Uterus (tissue), 4 donors: Measurements from ENCODE around the gene MOGAT1. TPM values are rescaled to one million over a fixed set of nuclear protein-coding genes. Genes with fewer than 3 reads are reported as not detected.
"Not testable (repeated sequence)": the region's sequence is repeated elsewhere in the genome, so short reads cannot be mapped to it uniquely, and the experiment has no call there.

ENCODE experiments used
- DNase-seq, 2 donors: peaks; one replicate each; pipeline ENCODE4 v3.0.0-alpha.2; 2019 to 2020
- H3K27ac ChIP-seq, 2 donors: fragments of 200-600 bp; sonication (generic); 1 replicate in 1 of 2; 2 replicates in 1 of 2; pipeline ENCODE4 v1.5.1; 2016 to 2018
- H3K27me3 ChIP-seq, 2 donors: fragments of 200-600 bp; sonication (generic); one replicate each; pipeline ENCODE4 v1.5.1; 2018 to 2019; ENCODE audit warnings: control low read depth in 1 of 2
- H3K36me3 ChIP-seq, 2 donors: fragments of 200-600 bp; sonication (generic); one replicate each; pipeline ENCODE4 v1.5.1; 2019; ENCODE audit warnings: control low read depth in 1 of 2
- H3K4me1 ChIP-seq, 2 donors: fragments of 200-600 bp; sonication (generic); one replicate each; pipeline ENCODE4 v1.5.1; 2018 to 2019; ENCODE audit warnings: control low read depth in 1 of 2
- H3K4me3 ChIP-seq, 2 donors: fragments of 200-600 bp; sonication (generic); 1 replicate in 1 of 2; 2 replicates in 1 of 2; pipeline ENCODE4 v1.5.1; 2018 to 2019; ENCODE audit warnings: mild to moderate bottlenecking in 1 of 2
- H3K9me3 ChIP-seq, 2 donors: fragments of 200-600 bp; sonication (generic); one replicate each; pipeline ENCODE4 v1.5.1; 2019; ENCODE audit warnings: control low read depth in 1 of 2
- CTCF ChIP-seq, 4 experiments: fragments of 200-600 bp in 2 of 4; fragments of 450-650 bp in 2 of 4; sonication (generic) in 2 of 4; IDR thresholded peaks; one replicate each; pipeline ENCODE4 v1.5.1; 2016 to 2019; ENCODE audit warnings: antibody characterized with exemption in 4 of 4, mild to moderate bottlenecking in 2 of 4, moderate library complexity in 1 of 4
- POLR2A ChIP-seq, 2 donors: fragments of 450-650 bp; IDR thresholded peaks; one replicate each; pipeline ENCODE4 v1.6.1; 2016; ENCODE audit warnings: antibody characterized with exemption in 2 of 2, mild to moderate bottlenecking in 1 of 2, moderate library complexity in 1 of 2
- intact Hi-C: fragments of 100-400 bp; cut with DNase I; formaldehyde crosslinking; loops from one replicate; pipeline ENCODE4 v1.15.1; 2023; ENCODE audit warnings: low total_unique reads
- total RNA-seq, 4 donors: library from RNA; depleted of rRNA in 3 of 4; stranded (reverse); fragments of >200 nt in 3 of 4; gene quantifications; one replicate each; pipeline versions ENCODE4 v1.1.0 to v1.2.4, GENCODE V29; 2014 to 2023
- donor health status: DM: yes; HTN: yes; CAD: no.

MOGAT1 gene
- total RNA-seq, 4 donors from 2014 or later = not detected

- Histone ChIP-seq H3K27me3 (no peaks in the 10 kb centered on the region), H3K4me3 (no peak overlapping the region), H3K4me1 (no peaks in the 10 kb centered on the region), H3K36me3 (no peaks in the 10 kb centered on the region), H3K9me3 (no peaks in the 10 kb centered on the region), H3K27ac (no peak overlapping the region)
- intact Hi-C loops = no loop called here
- DNase-seq = peak; percentile 25 to 48
- TF ChIP-seq POLR2A (IDR thresholded peaks at IDR 0.05) (no peak), CTCF (IDR thresholded peaks at IDR 0.05) (peak; percentile 55 to 70 (median 62))
These were observed 19.2 kb downstream of the MOGAT1 start for GRCh38 chr2:222690564-222691200.

GRCh38 chr2:222693413-222693812 lies 22.0 kb downstream of the MOGAT1 start:
- DNase-seq, H3K4me3 ChIP-seq, H3K36me3 ChIP-seq, H3K9me3 ChIP-seq, H3K4me1 ChIP-seq, H3K27me3 ChIP-seq, H3K27ac ChIP-seq, intact Hi-C loops: not testable (repeated sequence)

- intact Hi-C loops = no loop called here
- no peak for DNase-seq
These were observed 22.4 kb downstream of the MOGAT1 start for GRCh38 chr2:222693837-222694236.

GRCh38 chr2:222698276-222698675 lies 26.8 kb downstream of the MOGAT1 start:
- DNase-seq = no peak
- Histone ChIP-seq H3K4me1 (no peaks in the 10 kb centered on the region), H3K9me3 (no peaks in the 10 kb centered on the region), H3K27me3 (no peaks in the 10 kb centered on the region), H3K4me3 (no peak overlapping the region), H3K36me3 (no peaks in the 10 kb centered on the region), H3K27ac (no peak overlapping the region)
- TF ChIP-seq POLR2A (IDR thresholded peaks at IDR 0.05) = no peak
- no peak for TF ChIP-seq CTCF (IDR thresholded peaks at IDR 0.05)
- intact Hi-C loops = no loop called here

More at GRCh38 chr2:222693837-222694236, 22.4 kb downstream of the MOGAT1 start:
- TF ChIP-seq POLR2A (IDR thresholded peaks at IDR 0.05) = no peak
- no peak for TF ChIP-seq CTCF (IDR thresholded peaks at IDR 0.05)
- Histone ChIP-seq H3K36me3 (no peaks in the 10 kb centered on the region), H3K4me1 (no peaks in the 10 kb centered on the region), H3K9me3 (no peaks in the 10 kb centered on the region), H3K27me3 (no peaks in the 10 kb centered on the region), H3K27ac (no peak overlapping the region), H3K4me3 (no peak overlapping the region)

GRCh38 chr2:222701233-222701632 lies 29.8 kb downstream of the MOGAT1 start:
- no peak for TF ChIP-seq CTCF (IDR thresholded peaks at IDR 0.05)
- no peak for TF ChIP-seq POLR2A (IDR thresholded peaks at IDR 0.05)
- Histone ChIP-seq H3K9me3 (no peaks in the 10 kb centered on the region), H3K27me3 (peaks cover 0 to 5% of the 10 kb centered on the region in 2 donors), H3K4me1 (no peaks in the 10 kb centered on the region), H3K4me3 (no peak overlapping the region), H3K27ac (no peak overlapping the region), H3K36me3 (no peaks in the 10 kb centered on the region)
- intact Hi-C loops = loop anchor here (10.0 kb wide), 1 partner anchor 204 kb away; no protein-coding TSS in a partner anchor
- no peak for DNase-seq
